Gastroesophageal sphincter (tissue), 4 donors: Measurements from ENCODE around the gene POU2F1. TPM values are rescaled to one million over a fixed set of nuclear protein-coding genes. Genes with fewer than 3 reads are reported as not detected.
"Not testable (repeated sequence)": the region's sequence is repeated elsewhere in the genome, so short reads cannot be mapped to it uniquely, and the experiment has no call there.

Experiments
- ATAC-seq: fragments of 150-250 bp; one replicate; pipeline ENCODE4 v1.9.1; 2016; ENCODE audit warnings: mild to moderate bottlenecking, moderate library complexity
- H3K27ac ChIP-seq, 4 donors: fragments of 200-600 bp; sonication (generic) in 3 of 4; 1 replicate in 3 of 4; 2 replicates in 1 of 4; pipeline ENCODE4 v1.5.1; 2016 to 2019
- H3K27me3 ChIP-seq: fragments of 200-600 bp; sonication (generic); one replicate; pipeline ENCODE4 v1.5.1; 2019
- H3K36me3 ChIP-seq, 2 donors: fragments of 200-600 bp; sonication (generic); one replicate each; pipeline ENCODE4 v1.5.1; 2019; ENCODE audit warnings: control low read depth in 1 of 2
- H3K4me1 ChIP-seq, 3 donors: fragments of 200-600 bp; sonication (generic); 1 replicate in 2 of 3; 2 replicates in 1 of 3; pipeline ENCODE4 v1.5.1; 2016 to 2019; ENCODE audit warnings: control low read depth in 2 of 3
- H3K4me3 ChIP-seq, 2 donors: fragments of 200-600 bp; sonication (generic); one replicate each; pipeline ENCODE4 v1.5.1; 2019; ENCODE audit warnings: mild to moderate bottlenecking in 1 of 2, moderate library complexity in 1 of 2
- H3K9me3 ChIP-seq, 3 donors: fragments of 200-600 bp; sonication (generic); one replicate each; pipeline ENCODE4 v1.5.1; 2017 to 2019; ENCODE audit warnings: control low read depth in 2 of 3
- CTCF ChIP-seq, 4 experiments: fragments of 200-600 bp in 2 of 4; fragments of 450-650 bp in 2 of 4; sonication (generic) in 1 of 4; IDR thresholded peaks; one replicate each; pipeline ENCODE4 v1.5.1; 2017 to 2019; ENCODE audit warnings: antibody characterized with exemption in 4 of 4, mild to moderate bottlenecking in 2 of 4, moderate library complexity in 2 of 4
- EP300 ChIP-seq: sonication (generic); formaldehyde crosslinking; IDR thresholded peaks from one replicate; pipeline ENCODE4 v1.6.1; 2017; ENCODE audit warnings: antibody characterized with exemption, mild to moderate bottlenecking
- POLR2A ChIP-seq, 2 donors: fragments of 450-650 bp; IDR thresholded peaks; one replicate each; pipeline ENCODE4 v1.6.1; 2017; ENCODE audit warnings: antibody characterized with exemption in 2 of 2, mild to moderate bottlenecking in 2 of 2, moderate library complexity in 1 of 2
- POLR2AphosphoS5 ChIP-seq: sonication (generic); formaldehyde crosslinking; IDR thresholded peaks from one replicate; pipeline ENCODE4 v1.6.1; 2017; ENCODE audit warnings: antibody characterized with exemption
- WGBS, 2 donors: methylation state at CpG; one replicate each; pipeline ENCODE4 v1.1.5; 2018; ENCODE audit warnings: low coverage in 1 of 2; 5-methylcytosine and 5-hydroxymethylcytosine counted together
- total RNA-seq, 4 donors: library from RNA; depleted of rRNA; stranded (reverse); fragments of >200 nt; gene quantifications; one replicate each; pipeline ENCODE4 v1.1.0, GENCODE V29; 2016

POU2F1 gene
- total RNA-seq, 4 donors from 2014 or later = 8.0 to 15.7 (median 10.2) TPM

GRCh38 chr1:167238713-167239112 lies 18.0 kb downstream of the POU2F1 start:
- Histone ChIP-seq H3K27me3 (no peaks in the 10 kb centered on the region), H3K4me1 (peaks cover 0 to 32% (median 5%) of the 10 kb centered on the region in 3 donors), H3K27ac (no peak overlapping the region), H3K9me3 (no peaks in the 10 kb centered on the region), H3K4me3 (no peak overlapping the region), H3K36me3 (no peaks in the 10 kb centered on the region)
- TF ChIP-seq POLR2AphosphoS5 = no peak
- TF ChIP-seq POLR2A (IDR thresholded peaks at IDR 0.05) = no peak
- no peak for TF ChIP-seq EP300
- TF ChIP-seq CTCF (IDR thresholded peaks at IDR 0.05) = no peak
- ATAC-seq = no peak

- Histone ChIP-seq H3K27me3 (no peaks in the 10 kb centered on the region), H3K9me3 (no peaks in the 10 kb centered on the region), H3K4me3 (no peak overlapping the region), H3K36me3 (no peaks in the 10 kb centered on the region), H3K27ac (no peak overlapping the region), H3K4me1 (peaks cover 0 to 27% (median 5%) of the 10 kb centered on the region in 3 donors)
- TF ChIP-seq EP300 (no peak), POLR2AphosphoS5 (no peak)
- no peak for ATAC-seq
- 87 to 88% methylated on average over 2 of the region's 2 CpGs for WGBS, 2 donors
Measured at GRCh38 chr1:167239257-167239656, 18.6 kb downstream of the POU2F1 start.

DNA sequence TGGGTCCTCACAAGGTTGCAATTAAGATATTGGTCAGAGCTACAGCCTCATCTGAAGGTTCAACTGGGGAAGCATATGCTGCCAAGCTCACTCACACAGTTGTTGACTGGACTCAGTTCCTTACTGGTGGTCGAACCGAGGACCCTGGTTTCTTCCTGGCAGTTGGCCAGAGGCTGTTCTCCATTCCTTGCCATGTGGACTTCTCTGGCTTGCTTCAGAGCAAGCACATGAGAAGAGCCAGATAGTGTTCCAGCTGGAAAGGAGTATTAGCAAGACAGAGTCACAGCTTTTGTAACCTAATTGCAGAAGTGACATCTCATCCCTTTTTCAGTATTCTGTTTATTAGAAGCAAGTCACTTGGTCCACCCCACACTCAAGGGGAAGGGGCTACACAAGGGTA lies 23.6 kb downstream of the POU2F1 start:
- Histone ChIP-seq H3K36me3 (no peaks in the 10 kb centered on the region), H3K9me3 (no peaks in the 10 kb centered on the region), H3K4me3 (no peak overlapping the region), H3K27me3 (no peaks in the 10 kb centered on the region), H3K4me1 (peaks cover 0 to 14% (median 0%) of the 10 kb centered on the region in 3 donors), H3K27ac (no peak overlapping the region)
- no peak for ATAC-seq
- TF ChIP-seq CTCF (IDR thresholded peaks at IDR 0.05) (no peak), POLR2A (IDR thresholded peaks at IDR 0.05) (no peak), POLR2AphosphoS5 (no peak), EP300 (no peak)
- 100% methylated on average over 2 of the region's 2 CpGs; no CpG with 5 or more reads in 1 of the 2 donors for WGBS, 2 donors

DNA sequence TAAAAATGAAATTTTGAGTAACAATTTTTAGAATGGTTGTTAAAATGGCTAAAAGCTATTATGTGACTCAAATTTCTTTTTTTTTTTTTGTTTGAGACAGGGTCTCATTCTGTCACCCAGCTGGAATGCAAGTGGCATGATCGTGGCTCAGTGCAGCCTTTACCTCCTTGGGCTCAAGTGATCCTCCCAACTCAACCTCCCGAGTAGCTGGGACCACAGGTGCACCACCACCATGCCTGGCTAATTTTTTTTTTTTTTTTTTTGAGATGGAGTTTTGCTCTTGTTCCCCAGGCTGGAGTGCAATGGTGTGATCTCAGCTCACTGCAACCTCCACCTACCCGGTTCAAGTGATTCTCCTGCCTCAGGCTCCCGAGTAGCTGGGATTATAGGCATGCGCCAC lies 24.5 kb downstream of the POU2F1 start:
- H3K36me3 ChIP-seq, H3K27me3 ChIP-seq, H3K4me3 ChIP-seq, ATAC-seq, H3K27ac ChIP-seq, H3K9me3 ChIP-seq: not testable (repeated sequence)
- WGBS, 2 donors = 90 to 100% methylated on average over 2 to 5 of the region's 5 CpGs
- H3K4me1 ChIP-seq = peaks cover 0 to 17% (median 0%) of the 10 kb centered on the region in 3 donors

DNA sequence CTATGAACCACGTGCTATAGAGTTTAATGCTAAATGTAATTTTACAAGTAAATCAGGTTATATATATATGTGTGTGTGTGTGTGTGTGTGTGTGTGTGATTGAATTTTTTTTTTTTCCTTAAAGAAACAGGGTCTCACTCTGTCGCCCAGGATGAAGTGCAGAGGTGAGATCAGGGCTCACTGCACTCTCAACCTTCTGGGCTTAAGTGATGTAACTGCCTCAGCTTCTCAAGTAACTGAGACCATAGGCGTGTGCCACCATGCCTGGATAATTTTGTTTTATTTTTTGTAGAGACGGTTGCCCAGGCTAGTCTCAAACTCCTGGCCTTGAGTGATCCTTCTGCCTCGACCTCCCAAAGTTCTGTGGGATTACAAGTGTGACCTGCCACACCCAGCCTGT lies 26.3 kb downstream of the POU2F1 start:
- no peak overlapping the region for H3K27ac ChIP-seq
- no peak overlapping the region for H3K4me3 ChIP-seq
- whole genome bisulfite sequencing, 2 donors = 50 to 74% methylated on average over 3 to 5 of the region's 5 CpGs
- H3K4me1 ChIP-seq = peaks cover 0 to 17% (median 0%) of the 10 kb centered on the region in 3 donors
- TF ChIP-seq POLR2AphosphoS5 = no peak
- TF ChIP-seq EP300 = no peak
- TF ChIP-seq CTCF (IDR thresholded peaks at IDR 0.05) = no peak
- TF ChIP-seq POLR2A (IDR thresholded peaks at IDR 0.05) = no peak
- no peak for ATAC-seq
- no peaks in the 10 kb centered on the region for H3K9me3 ChIP-seq
- no peaks in the 10 kb centered on the region for H3K27me3 ChIP-seq
- no peaks in the 10 kb centered on the region for H3K36me3 ChIP-seq

DNA sequence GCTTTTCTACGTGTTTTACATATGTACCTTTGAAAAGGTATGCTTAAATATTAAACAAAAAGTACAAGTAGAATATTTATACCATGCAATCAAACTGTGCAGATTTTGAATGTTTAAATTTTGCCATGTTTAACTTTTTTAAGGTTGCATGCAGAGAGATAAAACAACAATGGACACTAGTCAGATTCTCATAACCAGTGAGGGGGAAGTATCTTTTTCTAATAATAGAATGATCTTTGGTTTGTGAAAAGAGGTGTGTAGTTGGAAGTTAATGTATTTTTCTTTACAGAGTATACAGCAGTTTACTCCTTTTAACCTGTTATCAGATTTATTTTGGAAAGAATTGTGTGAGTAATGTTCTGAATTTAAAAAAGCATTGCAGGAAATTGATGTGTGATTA lies 27.1 kb downstream of the POU2F1 start:
- H3K27ac ChIP-seq = no peak overlapping the region
- no peaks in the 10 kb centered on the region for H3K9me3 ChIP-seq
- 67 to 85% methylated on average over 1 of the region's 1 CpG for WGBS, 2 donors
- ATAC-seq = no peak
- H3K4me3 ChIP-seq = no peak overlapping the region
- H3K27me3 ChIP-seq = no peaks in the 10 kb centered on the region
- TF ChIP-seq EP300 = no peak
- no peak for TF ChIP-seq POLR2A (IDR thresholded peaks at IDR 0.05)
- TF ChIP-seq POLR2AphosphoS5 = no peak
- no peak for TF ChIP-seq CTCF (IDR thresholded peaks at IDR 0.05)
- peaks cover 0 to 17% (median 0%) of the 10 kb centered on the region in 3 donors for H3K4me1 ChIP-seq
- no peaks in the 10 kb centered on the region for H3K36me3 ChIP-seq
